Activated gamma-delta T cell (primary cell): ENCODE results near the gene SURF1.
"Not testable (repeated sequence)": the region's sequence is repeated elsewhere in the genome, so short reads cannot be mapped to it uniquely, and the experiment has no call there.

ENCODE experiments used
- DNase-seq: peaks from one replicate; lab custom pipeline; 2025; lab: John Stamatoyannopoulos, UW

Gene SURF1

GRCh38 chr9:133322701-133323100, 33.6 kb downstream of the SURF1 start:
- DNase-seq: no peak

GRCh38 chr9:133321411-133321935, 34.8 kb downstream of the SURF1 start:
- no peak for DNase-seq

- no peak for DNase-seq
Measured at GRCh38 chr9:133320421-133320881, 35.8 kb downstream of the SURF1 start.

GRCh38 chr9:133317551-133317950, 38.7 kb downstream of the SURF1 start:
- not testable (repeated sequence) for DNase-seq

GRCh38 chr9:133315997-133316396, 40.3 kb downstream of the SURF1 start:
- no peak for DNase-seq

GRCh38 chr9:133309608-133310007, 46.7 kb downstream of the SURF1 start:
- DNase-seq: no peak

- no peak for DNase-seq
Measured at GRCh38 chr9:133307301-133307700, 49.0 kb downstream of the SURF1 start.

GRCh38 chr9:133306242-133307204, 49.8 kb downstream of the SURF1 start:
- DNase-seq: no peak

GRCh38 chr9:133305731-133306130, 50.6 kb downstream of the SURF1 start:
- no peak for DNase-seq

GRCh38 chr9:133304477-133305377, 51.6 kb downstream of the SURF1 start:
- DNase-seq: no peak

- no peak for DNase-seq
Measured at GRCh38 chr9:133304158-133304470, 52.2 kb downstream of the SURF1 start.

GRCh38 chr9:133303266-133304157, 52.8 kb downstream of the SURF1 start:
- DNase-seq: no peak
